Astrocyte (in vitro differentiated cells and primary cell): Measurements from ENCODE around the gene NEK7. TPM values are rescaled to one million over a fixed set of nuclear protein-coding genes. Genes with fewer than 3 reads are reported as not detected.
A peak's percentile ranks its signal among the peaks of the same experiment; 100 is the strongest.
"Not testable (repeated sequence)": the region's sequence is repeated elsewhere in the genome, so short reads cannot be mapped to it uniquely, and the experiment has no call there.

Experiments
- DNase-seq: peaks from one replicate; pipeline ENCODE4 v3.0.0-alpha.2; 2010; ENCODE audit warnings: low read depth
- FAIRE-seq: peaks from 2 replicates; lab custom pipeline; 2011; peaks lifted over from hg19 to GRCh38; lab: Jason Lieb, UNC
- H2AFZ ChIP-seq: 2 replicates; pipeline ENCODE4 v1.6.0; 2012; ENCODE audit warnings: low read depth, low read length, inconsistent platforms
- H3K27ac ChIP-seq: 2 replicates; pipeline ENCODE4 v1.5.1; 2011; ENCODE audit warnings: low read depth, low read length, inconsistent platforms
- H3K27me3 ChIP-seq: 2 replicates; pipeline ENCODE4 v1.6.0; 2011; ENCODE audit warnings: low read length, inconsistent platforms; ENCODE audit not compliant: insufficient read depth
- H3K36me3 ChIP-seq: 2 replicates; pipeline ENCODE4 v1.5.1; 2011; ENCODE audit warnings: low read length, inconsistent platforms; ENCODE audit not compliant: insufficient read depth
- H3K4me1 ChIP-seq: 2 replicates; pipeline ENCODE4 v1.5.1; 2011; ENCODE audit warnings: low read length, inconsistent platforms; ENCODE audit not compliant: insufficient read depth
- H3K4me2 ChIP-seq: 2 replicates; pipeline ENCODE4 v1.6.0; 2012; ENCODE audit warnings: low read length, inconsistent platforms
- H3K4me3 ChIP-seq: 2 replicates; pipeline ENCODE4 v1.5.1; 2011; ENCODE audit warnings: low read depth, mild to moderate bottlenecking, low read length, inconsistent platforms; ENCODE audit not compliant: insufficient read depth
- H3K79me2 ChIP-seq: 2 replicates; pipeline ENCODE4 v1.6.0; 2012; ENCODE audit warnings: mild to moderate bottlenecking, low read length, inconsistent platforms; ENCODE audit not compliant: insufficient read depth
- H3K9ac ChIP-seq: 2 replicates; pipeline ENCODE4 v1.6.0; 2012; ENCODE audit warnings: mild to moderate bottlenecking, low read length, inconsistent platforms
- H3K9me3 ChIP-seq: 2 replicates; pipeline ENCODE4 v1.5.1; 2012; ENCODE audit warnings: low read depth, mild to moderate bottlenecking, low read length, inconsistent platforms; ENCODE audit not compliant: insufficient read depth
- H4K20me1 ChIP-seq: 2 replicates; pipeline ENCODE4 v1.6.0; 2012; ENCODE audit warnings: low read length, inconsistent platforms; ENCODE audit not compliant: insufficient read depth
- H3K27ac Mint-ChIP-seq: one replicate; pipeline ENCODE4 v1.8.0; 2021; ENCODE audit warnings: mild to moderate bottlenecking, mixed read lengths; ENCODE audit not compliant: unreplicated experiment
- H3K27me3 Mint-ChIP-seq: one replicate; pipeline ENCODE4 v1.8.0; 2021; ENCODE audit warnings: low read depth, mixed read lengths; ENCODE audit not compliant: unreplicated experiment
- H3K36me3 Mint-ChIP-seq: one replicate; pipeline ENCODE4 v1.8.0; 2021; ENCODE audit warnings: low read depth, mixed read lengths; ENCODE audit not compliant: unreplicated experiment
- H3K4me1 Mint-ChIP-seq: one replicate; pipeline ENCODE4 v1.8.0; 2021; ENCODE audit warnings: low read depth, mixed read lengths; ENCODE audit not compliant: unreplicated experiment
- H3K4me3 Mint-ChIP-seq: one replicate; pipeline ENCODE4 v1.8.0; 2021; ENCODE audit warnings: mild to moderate bottlenecking, moderate library complexity, mixed read lengths; ENCODE audit not compliant: unreplicated experiment
- H3K9me3 Mint-ChIP-seq: one replicate; pipeline ENCODE4 v1.8.0; 2021; ENCODE audit warnings: mild to moderate bottlenecking, mixed read lengths; ENCODE audit not compliant: unreplicated experiment
- CTCF ChIP-seq: IDR thresholded peaks from 2 replicates; pipeline ENCODE4 v1.5.1; 2011; ENCODE audit warnings: low read depth, mild to moderate bottlenecking, inconsistent platforms, low read length, moderate library complexity; ENCODE audit not compliant: insufficient read depth
- EZH2 ChIP-seq: IDR thresholded peaks from 2 replicates; pipeline ENCODE4 v1.6.1; 2012; ENCODE audit warnings: mild to moderate bottlenecking, low read length, inconsistent platforms; ENCODE audit not compliant: insufficient read depth
- total RNA-seq: library from RNA; stranded (reverse); gene quantifications from 2 replicates; pipeline ENCODE4 v1.2.1, GENCODE V29; 2021

Gene NEK7
- total RNA-seq, 1 donor from 2014 or later, result 125 TPM

GRCh38 chr1:198227454-198227853 lies 70.7 kb downstream of the NEK7 start:
- H3K9me3 ChIP-seq, H3K36me3 Mint-ChIP-seq, H3K9me3 Mint-ChIP-seq, H3K4me3 ChIP-seq, H3K4me1 ChIP-seq, H3K9ac ChIP-seq, FAIRE-seq, H2AFZ ChIP-seq, H3K27ac ChIP-seq, H3K27ac Mint-ChIP-seq, DNase-seq, H3K27me3 ChIP-seq, H3K27me3 Mint-ChIP-seq, H3K4me3 Mint-ChIP-seq, H3K36me3 ChIP-seq, H3K4me2 ChIP-seq: not testable (repeated sequence)
- Histone ChIP-seq H4K20me1 (peaks cover 12% of the 10 kb centered on the region), H3K79me2 (peaks cover 80% of the 10 kb centered on the region)
- H3K4me1 Mint-ChIP-seq, result peaks cover 14% of the 10 kb centered on the region

GRCh38 chr1:198228925-198229324 lies 72.1 kb downstream of the NEK7 start:
- Histone ChIP-seq H4K20me1 (peaks cover 12% of the 10 kb centered on the region), H3K36me3 (peaks cover 4% of the 10 kb centered on the region), H3K4me2 (no peak overlapping the region), H3K4me1 (peaks cover 2% of the 10 kb centered on the region), H2AFZ (no peak overlapping the region), H3K27ac (no peak overlapping the region), H3K9me3 (no peaks in the 10 kb centered on the region), H3K4me3 (no peak overlapping the region), H3K79me2 (peaks cover 79% of the 10 kb centered on the region), H3K27me3 (no peaks in the 10 kb centered on the region), H3K9ac (no peak overlapping the region)
- H3K36me3 Mint-ChIP-seq, result peaks cover 4% of the 10 kb centered on the region
- no peaks in the 10 kb centered on the region for H3K27me3 Mint-ChIP-seq
- DNase-seq (no peak), FAIRE-seq (no peak)
- H3K27ac Mint-ChIP-seq, result peak overlapping the region; percentile 11
- H3K9me3 Mint-ChIP-seq, result peaks cover 2% of the 10 kb centered on the region
- H3K4me3 Mint-ChIP-seq, result no peak overlapping the region
- TF ChIP-seq EZH2 (no peak), CTCF (no peak)
- H3K4me1 Mint-ChIP-seq, result peaks cover 15% of the 10 kb centered on the region

GRCh38 chr1:198231779-198232178 lies 75.0 kb downstream of the NEK7 start:
- no peak for FAIRE-seq
- no peak for DNase-seq
- Mint-ChIP-seq H3K27ac (no peak overlapping the region), H3K9me3 (no peaks in the 10 kb centered on the region), H3K4me3 (no peak overlapping the region), H3K36me3 (peaks cover 2% of the 10 kb centered on the region), H3K27me3 (no peaks in the 10 kb centered on the region), H3K4me1 (peaks cover 23% of the 10 kb centered on the region)
- Histone ChIP-seq H3K4me2 (no peak overlapping the region), H4K20me1 (peaks cover 8% of the 10 kb centered on the region), H3K27ac (no peak overlapping the region), H3K79me2 (peaks cover 79% of the 10 kb centered on the region), H2AFZ (no peak overlapping the region), H3K4me3 (no peak overlapping the region), H3K27me3 (no peaks in the 10 kb centered on the region), H3K9ac (no peak overlapping the region), H3K4me1 (peaks cover 13% of the 10 kb centered on the region), H3K9me3 (no peaks in the 10 kb centered on the region), H3K36me3 (peaks cover 4% of the 10 kb centered on the region)
- TF ChIP-seq EZH2 (no peak), CTCF (no peak)
